ENCODE measurements around the gene SLC41A2. TPM values are rescaled to one million over a fixed set of nuclear protein-coding genes. Genes with fewer than 3 reads are reported as not detected.
A peak's percentile ranks its signal among the peaks of the same experiment; 100 is the strongest.
"Not testable (repeated sequence)": the region's sequence is repeated elsewhere in the genome, so short reads cannot be mapped to it uniquely, and the experiment has no call there.

Gene SLC41A2
- total RNA-seq, 1 donor from 2014 or later, result 6.2 TPM

DNA sequence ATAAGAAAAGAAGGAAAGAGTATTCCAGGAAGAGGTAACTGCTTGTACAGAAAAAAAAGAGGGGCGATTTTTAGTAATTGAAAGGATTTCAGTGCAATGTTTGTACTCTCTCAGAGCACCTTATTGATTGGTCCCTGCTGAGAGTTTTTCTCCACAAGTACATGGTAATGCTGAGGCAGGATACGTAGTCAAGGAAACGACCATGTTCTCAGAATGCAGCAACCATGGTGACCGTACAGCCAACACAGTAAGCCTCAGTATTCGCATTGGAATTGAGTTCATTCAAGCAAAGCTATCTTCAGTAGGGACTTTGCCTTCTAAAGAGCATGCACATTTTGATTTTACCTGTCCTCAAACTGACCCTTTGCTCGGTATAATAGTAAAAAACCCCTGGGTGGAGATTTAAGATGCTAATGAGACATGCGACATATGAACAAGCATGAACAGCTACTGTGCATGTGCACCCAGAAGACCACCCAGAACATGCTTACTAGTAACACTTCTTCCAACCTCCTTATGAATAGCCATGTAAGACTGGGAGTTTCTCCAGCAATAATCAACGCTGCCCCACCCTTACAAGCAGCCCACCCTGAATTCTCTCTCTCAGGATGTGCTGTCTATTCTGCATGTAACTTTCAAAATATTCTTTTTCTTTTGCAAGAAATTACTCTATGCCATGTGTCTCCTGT, 6.2 kb upstream of the SLC41A2 start:
- DNase-seq (ENCODE audit: low read depth in 2 of 2), result no peak

GRCh38 chr12:104963757-104964156, 5.7 kb upstream of the SLC41A2 start:
- no peak for DNase-seq (ENCODE audit: low read depth in 2 of 2)

GRCh38 chr12:104960464-104960863, 2.4 kb upstream of the SLC41A2 start:
- no peak for DNase-seq (ENCODE audit: low read depth in 2 of 2)

DNA sequence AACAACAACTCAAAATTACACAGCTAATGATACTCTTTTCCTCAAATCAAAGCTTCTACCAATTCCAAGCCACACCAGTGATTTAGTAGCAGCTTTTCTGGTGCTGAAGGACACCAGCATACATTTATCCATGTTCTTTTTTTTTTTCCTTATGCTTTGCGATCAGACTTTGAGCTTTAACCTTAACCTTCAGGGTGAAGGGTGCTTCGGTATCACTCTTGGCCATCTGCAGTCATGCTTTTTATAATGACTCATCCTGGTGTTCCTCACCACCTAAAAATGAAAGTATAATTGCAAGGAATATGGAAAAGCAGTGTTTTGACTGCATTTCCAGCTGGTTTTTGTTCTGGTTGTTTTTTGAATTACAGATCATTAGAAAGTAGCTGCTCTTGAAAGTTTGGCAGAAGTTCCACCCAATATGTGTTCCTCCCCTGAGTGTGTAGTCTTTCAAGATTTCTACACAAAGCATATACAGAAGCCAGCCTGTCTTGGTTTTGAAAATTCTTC, 1.3 kb upstream of the SLC41A2 start:
- peak in 1 of 2 donors; percentile 9 for DNase-seq (ENCODE audit: low read depth in 2 of 2)

- DNase-seq (ENCODE audit: low read depth in 2 of 2), result no peak
These were observed 780 bp upstream of the SLC41A2 start for GRCh38 chr12:104958805-104959334.

GRCh38 chr12:104957719-104958000, 430 bp downstream of the SLC41A2 start:
- DNase-seq (ENCODE audit: low read depth in 2 of 2), result no peak

- DNase-seq (ENCODE audit: low read depth in 2 of 2), result no peak
These were observed 996 bp downstream of the SLC41A2 start for GRCh38 chr12:104956870-104957718.

GRCh38 chr12:104955703-104956102, 2.4 kb downstream of the SLC41A2 start:
- no peak for DNase-seq (ENCODE audit: low read depth in 2 of 2)

DNA sequence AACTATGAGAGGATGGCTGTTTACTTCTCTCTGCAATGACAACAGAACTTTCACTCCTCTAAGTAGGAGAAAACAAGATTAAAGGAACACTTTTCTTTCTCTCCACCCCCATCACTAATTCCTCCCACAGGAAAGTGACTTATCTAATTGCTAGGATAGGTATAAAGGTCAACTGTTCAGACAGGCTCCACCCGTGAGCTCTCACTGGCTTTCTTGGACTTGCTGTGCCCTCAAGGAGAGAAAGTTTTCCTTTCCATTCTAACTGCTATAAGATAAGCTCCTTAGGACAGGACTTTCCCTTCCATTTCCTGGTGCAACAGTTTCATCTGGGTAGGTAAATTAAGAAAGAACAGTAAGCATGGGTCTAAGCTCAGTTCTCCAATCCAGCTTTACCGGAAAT, 4.8 kb downstream of the SLC41A2 start:
- peak in 1 of 2 donors; percentile 5 for DNase-seq (ENCODE audit: low read depth in 2 of 2)

GRCh38 chr12:104952816-104953215, 5.3 kb downstream of the SLC41A2 start:
- DNase-seq (ENCODE audit: low read depth in 2 of 2), result no peak

DNA sequence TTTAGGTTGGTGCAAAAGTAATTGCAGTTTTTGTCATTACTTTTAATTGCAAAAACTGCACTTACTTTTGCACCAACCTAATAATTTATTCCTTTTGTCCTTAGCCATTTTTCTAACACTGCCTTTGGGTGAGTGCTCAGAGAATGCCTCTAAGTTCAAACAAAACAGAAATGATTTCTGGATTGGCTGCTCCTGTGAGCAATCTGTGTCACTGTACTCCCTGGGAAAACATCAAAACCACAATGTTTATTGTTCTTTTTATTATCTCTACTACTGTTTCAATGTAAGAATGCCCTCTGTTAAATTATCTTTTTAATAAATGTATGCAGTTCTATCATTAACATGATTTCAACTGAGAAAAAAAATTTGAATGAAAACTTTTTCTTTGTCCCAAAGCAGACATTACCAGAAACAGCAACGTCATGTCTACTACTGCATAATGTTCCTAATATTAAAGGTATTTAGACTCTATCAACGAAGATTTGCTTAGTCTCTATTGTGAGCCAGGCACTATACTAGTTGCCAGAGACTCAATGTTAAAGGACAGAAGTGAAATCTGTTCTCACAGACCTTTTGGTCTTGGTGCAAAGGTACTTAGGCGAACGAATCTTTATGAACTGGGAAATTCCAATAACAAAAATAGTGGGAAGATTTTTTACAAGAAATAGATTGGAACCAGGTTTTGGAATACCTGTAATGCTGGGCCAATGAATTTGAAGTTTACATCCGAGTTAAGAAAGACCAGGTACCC, 6.2 kb downstream of the SLC41A2 start:
- no peak for DNase-seq (ENCODE audit: low read depth in 2 of 2)

- DNase-seq (ENCODE audit: low read depth in 2 of 2), result not testable (repeated sequence)
These were observed 9.4 kb downstream of the SLC41A2 start for GRCh38 chr12:104948716-104949115.

- no peak for DNase-seq (ENCODE audit: low read depth in 2 of 2)
These were observed 13.8 kb downstream of the SLC41A2 start for GRCh38 chr12:104944252-104944651.

- DNase-seq (ENCODE audit: low read depth in 2 of 2), result not testable (repeated sequence)
These were observed 14.7 kb downstream of the SLC41A2 start for GRCh38 chr12:104943401-104943800.

GRCh38 chr12:104942075-104942474, 16.0 kb downstream of the SLC41A2 start:
- DNase-seq (ENCODE audit: low read depth in 2 of 2), result no peak

DNA sequence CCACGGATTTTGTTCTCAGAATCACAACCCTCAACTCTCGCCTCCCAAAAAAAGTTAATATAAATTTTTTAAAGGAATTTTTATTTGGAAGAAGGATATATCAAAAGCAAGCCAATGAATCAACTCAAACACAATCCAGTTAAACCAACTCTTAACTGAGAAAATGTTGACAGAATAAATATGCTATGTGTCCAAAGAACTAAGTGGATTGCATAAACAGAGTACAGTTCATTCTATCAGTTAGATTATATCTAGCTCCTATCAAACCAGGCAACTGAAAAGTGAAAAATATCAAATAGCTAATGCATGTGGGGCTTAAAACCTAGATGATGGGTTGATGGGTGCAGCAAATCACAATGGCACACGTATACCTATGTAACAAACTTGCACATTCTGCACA, 16.6 kb downstream of the SLC41A2 start:
- no peak for DNase-seq (ENCODE audit: low read depth in 2 of 2)

DNA sequence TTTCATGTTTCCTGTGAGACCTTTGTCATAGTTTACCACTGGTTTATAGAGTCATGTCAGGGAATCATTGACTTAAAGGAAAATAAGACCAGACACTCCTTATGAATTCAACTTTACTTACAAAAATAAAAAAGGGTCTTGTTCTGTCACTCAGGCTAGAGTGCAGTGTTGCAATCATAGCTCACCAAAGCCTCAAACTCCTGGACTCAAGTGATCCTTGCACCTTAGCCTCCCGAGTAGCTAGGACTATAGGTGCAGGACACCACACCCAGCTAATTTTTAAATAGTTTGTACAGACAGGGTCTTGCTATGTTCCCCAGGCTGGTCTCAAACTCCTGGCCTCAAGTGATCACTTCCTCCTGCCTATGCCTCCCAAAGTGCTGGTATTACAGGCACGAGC, 19.0 kb downstream of the SLC41A2 start:
- no peak for DNase-seq (ENCODE audit: low read depth in 2 of 2)

GRCh38 chr12:104938371-104938770, 19.7 kb downstream of the SLC41A2 start:
- DNase-seq (ENCODE audit: low read depth in 2 of 2), result no peak

- DNase-seq (ENCODE audit: low read depth in 2 of 2), result no peak
These were observed 22.2 kb downstream of the SLC41A2 start for GRCh38 chr12:104935886-104936285.

DNA sequence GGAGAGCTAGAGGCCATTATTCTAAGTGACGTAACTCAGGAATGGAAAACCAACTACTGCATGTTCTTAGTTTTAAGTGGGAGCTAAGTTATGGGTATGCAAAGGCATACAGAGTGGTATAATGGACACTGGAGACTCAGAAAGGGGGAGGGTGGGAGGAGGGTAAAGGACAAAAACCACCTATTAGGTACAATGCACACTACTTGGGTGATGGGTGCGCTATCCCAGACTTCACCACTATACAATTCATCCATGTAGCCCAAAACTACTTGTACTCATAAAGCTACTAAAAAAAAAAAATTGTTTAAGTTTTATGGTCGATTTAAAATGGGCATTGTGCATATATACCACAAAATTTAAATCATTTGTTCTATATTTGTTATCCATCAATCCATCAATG, 24.3 kb downstream of the SLC41A2 start:
- no peak for DNase-seq (ENCODE audit: low read depth in 2 of 2)

DNA sequence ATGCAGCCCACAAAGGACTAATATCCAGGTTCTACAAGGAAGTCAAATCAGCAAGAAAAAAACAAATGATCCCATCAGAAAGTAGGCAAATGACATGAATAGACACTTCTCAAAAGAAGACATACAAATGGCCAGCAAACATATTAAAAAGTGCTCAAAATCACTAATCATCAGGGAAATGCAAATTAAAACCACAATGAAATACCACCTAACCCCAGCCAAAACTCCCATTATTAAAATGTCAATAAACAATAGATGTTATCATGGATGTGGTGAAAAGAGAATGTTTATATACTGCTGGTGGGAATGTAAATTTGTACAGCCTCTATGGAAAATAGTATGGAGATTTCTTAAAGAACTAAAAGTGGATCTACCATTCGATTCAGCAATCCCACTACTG, 25.0 kb downstream of the SLC41A2 start:
- no peak for DNase-seq (ENCODE audit: low read depth in 2 of 2)

All from dermis microvascular lymphatic vessel endothelial cell (primary cell).